HepG2 (cell line): ENCODE results near the gene HIVEP2. TPM values are rescaled to one million over a fixed set of nuclear protein-coding genes. Genes with fewer than 3 reads are reported as not detected.

ENCODE experiments used
- PATZ1 ChIP-seq: sonication (generic); formaldehyde crosslinking; IDR thresholded peaks from 2 replicates; pipeline ENCODE4 v1.4.0; 2020; ENCODE audit warnings: missing genetic modification reagents
- TBX2 ChIP-seq: sonication (generic); formaldehyde crosslinking; IDR thresholded peaks from 2 replicates; pipeline ENCODE4 v1.5.0; 2020; ENCODE audit warnings: missing genetic modification reagents, mild to moderate bottlenecking, borderline replicate concordance
- TGIF2 ChIP-seq: IDR thresholded peaks from 2 replicates; pipeline ENCODE4 v1.6.1; 2016; ENCODE audit warnings: control low read depth, missing compliant biosample characterization
- ZEB1 ChIP-seq: IDR thresholded peaks from 2 replicates; pipeline ENCODE4 v1.6.1; 2012; ENCODE audit warnings: mild to moderate bottlenecking, low read depth, inconsistent platforms; ENCODE audit not compliant: insufficient replicate concordance
- ZFP90 ChIP-seq: sonication (generic); formaldehyde crosslinking; IDR thresholded peaks from 2 replicates; pipeline ENCODE4 v1.8.0; 2022; ENCODE audit warnings: missing genetic modification reagents, mild to moderate bottlenecking, inconsistent platforms, borderline replicate concordance
- ZNF335 ChIP-seq: sonication (generic); formaldehyde crosslinking; IDR thresholded peaks from 2 replicates; pipeline ENCODE4 v1.4.0; 2020; ENCODE audit warnings: missing genetic modification reagents
- ZNF530 ChIP-seq: sonication (generic); formaldehyde crosslinking; IDR thresholded peaks from 2 replicates; pipeline ENCODE4 v1.5.0; 2020; ENCODE audit warnings: low read depth, mild to moderate bottlenecking, missing genetic modification reagents
- ZNF557 ChIP-seq: sonication (generic); formaldehyde crosslinking; IDR thresholded peaks from 2 replicates; pipeline ENCODE4 v1.4.0; 2020; ENCODE audit warnings: missing genetic modification reagents
- ZNF713 ChIP-seq: sonication (generic); formaldehyde crosslinking; IDR thresholded peaks from 2 replicates; pipeline ENCODE4 v1.4.0; 2020; ENCODE audit warnings: mild to moderate bottlenecking, missing genetic modification reagents
- ZNF776 ChIP-seq: sonication (generic); formaldehyde crosslinking; IDR thresholded peaks from 2 replicates; pipeline ENCODE4 v1.4.0; 2020; ENCODE audit warnings: mild to moderate bottlenecking, missing genetic modification reagents
- polyA plus RNA-seq, 8 experiments: library from polyadenylated mRNA; depleted of rRNA in 3 of 8; stranded (reverse) in 7 of 8; unstranded in 1 of 8; fragments of >200 nt; fragmentation: Illumina TruSeq in 4 of 8; extraction: Trizol in 4 of 8; gene quantifications; 2 replicates each; pipeline versions ENCODE4 v1.2.1 to v1.2.3, GENCODE V29; 2011 to 2016; ENCODE audit warnings: low read depth in 4 of 8, missing spikeins in 1 of 8, mixed read lengths in 1 of 8; ENCODE audit not compliant: insufficient read depth in 1 of 8
- total RNA-seq, 5 experiments: library from RNA; depleted of rRNA; stranded (reverse); fragments of >200 nt; fragmentation: Illumina TruSeq; extraction: Trizol; gene quantifications; 2 replicates each; pipeline ENCODE4 v1.2.3, GENCODE V29; 2016; ENCODE audit warnings: low read depth in 1 of 5
- TF ChIP-seq, protein P1 (sequence below): sonication (generic); formaldehyde crosslinking; IDR thresholded peaks from 2 replicates; pipeline ENCODE4 v1.5.1; 2020; ENCODE audit warnings: missing genetic modification reagents, mild to moderate bottlenecking, borderline replicate concordance
- TF ChIP-seq, protein P2 (sequence below): sonication (generic); formaldehyde crosslinking; IDR thresholded peaks from 2 replicates; pipeline ENCODE4 v1.4.0; 2020; ENCODE audit warnings: missing genetic modification reagents
- TF ChIP-seq, protein P3 (sequence below): sonication (generic); formaldehyde crosslinking; IDR thresholded peaks from 2 replicates; pipeline ENCODE4 v1.5.0; 2020; ENCODE audit warnings: mild to moderate bottlenecking, missing genetic modification reagents, borderline replicate concordance
- TF ChIP-seq, protein P4 (sequence below): sonication (generic); formaldehyde crosslinking; conservative IDR thresholded peaks from 2 replicates; pipeline ENCODE4 v1.4.0; 2020; ENCODE audit warnings: mild to moderate bottlenecking, missing genetic modification reagents, moderate library complexity

The HIVEP2 gene
- total and polyA plus RNA-seq, 2 of the 13 experiments (the other 11 are each of a cell fraction or from before 2014, with no cell fraction given): 3.4 to 12.9 TPM

- TF ChIP-seq ZNF335 (no peak), ZNF776 (CRISPR knock-in tag) (peak; percentile 15; the same call in 1 of the 2 replicates), TBX2 (CRISPR knock-in tag) (no peak), PATZ1 (CRISPR knock-in tag) (peak; percentile 73; the same call in 1 of the 2 replicates), ZEB1 (no peak), ZNF713 (no peak), ZNF557 (no peak), TGIF2 (CRISPR knock-in tag) (no peak), ZFP90 (CRISPR knock-in tag) (no peak), ZNF530 (CRISPR knock-in tag) (no peak)
- TF ChIP-seq, protein P1, sequence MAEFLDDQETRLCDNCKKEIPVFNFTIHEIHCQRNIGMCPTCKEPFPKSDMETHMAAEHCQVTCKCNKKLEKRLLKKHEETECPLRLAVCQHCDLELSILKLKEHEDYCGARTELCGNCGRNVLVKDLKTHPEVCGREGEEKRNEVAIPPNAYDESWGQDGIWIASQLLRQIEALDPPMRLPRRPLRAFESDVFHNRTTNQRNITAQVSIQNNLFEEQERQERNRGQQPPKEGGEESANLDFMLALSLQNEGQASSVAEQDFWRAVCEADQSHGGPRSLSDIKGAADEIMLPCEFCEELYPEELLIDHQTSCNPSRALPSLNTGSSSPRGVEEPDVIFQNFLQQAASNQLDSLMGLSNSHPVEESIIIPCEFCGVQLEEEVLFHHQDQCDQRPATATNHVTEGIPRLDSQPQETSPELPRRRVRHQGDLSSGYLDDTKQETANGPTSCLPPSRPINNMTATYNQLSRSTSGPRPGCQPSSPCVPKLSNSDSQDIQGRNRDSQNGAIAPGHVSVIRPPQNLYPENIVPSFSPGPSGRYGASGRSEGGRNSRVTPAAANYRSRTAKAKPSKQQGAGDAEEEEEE (CRISPR knock-in tag): no peak
- TF ChIP-seq, protein P2, sequence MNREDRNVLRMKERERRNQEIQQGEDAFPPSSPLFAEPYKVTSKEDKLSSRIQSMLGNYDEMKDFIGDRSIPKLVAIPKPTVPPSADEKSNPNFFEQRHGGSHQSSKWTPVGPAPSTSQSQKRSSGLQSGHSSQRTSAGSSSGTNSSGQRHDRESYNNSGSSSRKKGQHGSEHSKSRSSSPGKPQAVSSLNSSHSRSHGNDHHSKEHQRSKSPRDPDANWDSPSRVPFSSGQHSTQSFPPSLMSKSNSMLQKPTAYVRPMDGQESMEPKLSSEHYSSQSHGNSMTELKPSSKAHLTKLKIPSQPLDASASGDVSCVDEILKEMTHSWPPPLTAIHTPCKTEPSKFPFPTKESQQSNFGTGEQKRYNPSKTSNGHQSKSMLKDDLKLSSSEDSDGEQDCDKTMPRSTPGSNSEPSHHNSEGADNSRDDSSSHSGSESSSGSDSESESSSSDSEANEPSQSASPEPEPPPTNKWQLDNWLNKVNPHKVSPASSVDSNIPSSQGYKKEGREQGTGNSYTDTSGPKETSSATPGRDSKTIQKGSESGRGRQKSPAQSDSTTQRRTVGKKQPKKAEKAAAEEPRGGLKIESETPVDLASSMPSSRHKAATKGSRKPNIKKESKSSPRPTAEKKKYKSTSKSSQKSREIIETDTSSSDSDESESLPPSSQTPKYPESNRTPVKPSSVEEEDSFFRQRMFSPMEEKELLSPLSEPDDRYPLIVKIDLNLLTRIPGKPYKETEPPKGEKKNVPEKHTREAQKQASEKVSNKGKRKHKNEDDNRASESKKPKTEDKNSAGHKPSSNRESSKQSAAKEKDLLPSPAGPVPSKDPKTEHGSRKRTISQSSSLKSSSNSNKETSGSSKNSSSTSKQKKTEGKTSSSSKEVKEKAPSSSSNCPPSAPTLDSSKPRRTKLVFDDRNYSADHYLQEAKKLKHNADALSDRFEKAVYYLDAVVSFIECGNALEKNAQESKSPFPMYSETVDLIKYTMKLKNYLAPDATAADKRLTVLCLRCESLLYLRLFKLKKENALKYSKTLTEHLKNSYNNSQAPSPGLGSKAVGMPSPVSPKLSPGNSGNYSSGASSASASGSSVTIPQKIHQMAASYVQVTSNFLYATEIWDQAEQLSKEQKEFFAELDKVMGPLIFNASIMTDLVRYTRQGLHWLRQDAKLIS (CRISPR knock-in tag): 0 out of 2 replicates have a peak, but pooled peaks have one; percentile 12
- TF ChIP-seq, protein P3, sequence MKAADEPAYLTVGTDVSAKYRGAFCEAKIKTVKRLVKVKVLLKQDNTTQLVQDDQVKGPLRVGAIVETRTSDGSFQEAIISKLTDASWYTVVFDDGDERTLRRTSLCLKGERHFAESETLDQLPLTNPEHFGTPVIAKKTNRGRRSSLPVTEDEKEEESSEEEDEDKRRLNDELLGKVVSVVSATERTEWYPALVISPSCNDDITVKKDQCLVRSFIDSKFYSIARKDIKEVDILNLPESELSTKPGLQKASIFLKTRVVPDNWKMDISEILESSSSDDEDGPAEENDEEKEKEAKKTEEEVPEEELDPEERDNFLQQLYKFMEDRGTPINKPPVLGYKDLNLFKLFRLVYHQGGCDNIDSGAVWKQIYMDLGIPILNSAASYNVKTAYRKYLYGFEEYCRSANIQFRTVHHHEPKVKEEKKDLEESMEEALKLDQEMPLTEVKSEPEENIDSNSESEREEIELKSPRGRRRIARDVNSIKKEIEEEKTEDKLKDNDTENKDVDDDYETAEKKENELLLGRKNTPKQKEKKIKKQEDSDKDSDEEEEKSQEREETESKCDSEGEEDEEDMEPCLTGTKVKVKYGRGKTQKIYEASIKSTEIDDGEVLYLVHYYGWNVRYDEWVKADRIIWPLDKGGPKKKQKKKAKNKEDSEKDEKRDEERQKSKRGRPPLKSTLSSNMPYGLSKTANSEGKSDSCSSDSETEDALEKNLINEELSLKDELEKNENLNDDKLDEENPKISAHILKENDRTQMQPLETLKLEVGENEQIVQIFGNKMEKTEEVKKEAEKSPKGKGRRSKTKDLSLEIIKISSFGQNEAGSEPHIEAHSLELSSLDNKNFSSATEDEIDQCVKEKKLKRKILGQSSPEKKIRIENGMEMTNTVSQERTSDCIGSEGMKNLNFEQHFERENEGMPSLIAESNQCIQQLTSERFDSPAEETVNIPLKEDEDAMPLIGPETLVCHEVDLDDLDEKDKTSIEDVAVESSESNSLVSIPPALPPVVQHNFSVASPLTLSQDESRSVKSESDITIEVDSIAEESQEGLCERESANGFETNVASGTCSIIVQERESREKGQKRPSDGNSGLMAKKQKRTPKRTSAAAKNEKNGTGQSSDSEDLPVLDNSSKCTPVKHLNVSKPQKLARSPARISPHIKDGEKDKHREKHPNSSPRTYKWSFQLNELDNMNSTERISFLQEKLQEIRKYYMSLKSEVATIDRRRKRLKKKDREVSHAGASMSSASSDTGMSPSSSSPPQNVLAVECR (CRISPR knock-in tag): 0 out of 2 replicates have a peak, but pooled peaks have one; percentile 46
- TF ChIP-seq, protein P4, sequence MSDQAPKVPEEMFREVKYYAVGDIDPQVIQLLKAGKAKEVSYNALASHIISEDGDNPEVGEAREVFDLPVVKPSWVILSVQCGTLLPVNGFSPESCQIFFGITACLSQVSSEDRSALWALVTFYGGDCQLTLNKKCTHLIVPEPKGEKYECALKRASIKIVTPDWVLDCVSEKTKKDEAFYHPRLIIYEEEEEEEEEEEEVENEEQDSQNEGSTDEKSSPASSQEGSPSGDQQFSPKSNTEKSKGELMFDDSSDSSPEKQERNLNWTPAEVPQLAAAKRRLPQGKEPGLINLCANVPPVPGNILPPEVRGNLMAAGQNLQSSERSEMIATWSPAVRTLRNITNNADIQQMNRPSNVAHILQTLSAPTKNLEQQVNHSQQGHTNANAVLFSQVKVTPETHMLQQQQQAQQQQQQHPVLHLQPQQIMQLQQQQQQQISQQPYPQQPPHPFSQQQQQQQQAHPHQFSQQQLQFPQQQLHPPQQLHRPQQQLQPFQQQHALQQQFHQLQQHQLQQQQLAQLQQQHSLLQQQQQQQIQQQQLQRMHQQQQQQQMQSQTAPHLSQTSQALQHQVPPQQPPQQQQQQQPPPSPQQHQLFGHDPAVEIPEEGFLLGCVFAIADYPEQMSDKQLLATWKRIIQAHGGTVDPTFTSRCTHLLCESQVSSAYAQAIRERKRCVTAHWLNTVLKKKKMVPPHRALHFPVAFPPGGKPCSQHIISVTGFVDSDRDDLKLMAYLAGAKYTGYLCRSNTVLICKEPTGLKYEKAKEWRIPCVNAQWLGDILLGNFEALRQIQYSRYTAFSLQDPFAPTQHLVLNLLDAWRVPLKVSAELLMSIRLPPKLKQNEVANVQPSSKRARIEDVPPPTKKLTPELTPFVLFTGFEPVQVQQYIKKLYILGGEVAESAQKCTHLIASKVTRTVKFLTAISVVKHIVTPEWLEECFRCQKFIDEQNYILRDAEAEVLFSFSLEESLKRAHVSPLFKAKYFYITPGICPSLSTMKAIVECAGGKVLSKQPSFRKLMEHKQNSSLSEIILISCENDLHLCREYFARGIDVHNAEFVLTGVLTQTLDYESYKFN (CRISPR knock-in tag): no peak
Observed at GRCh38 chr6:142945049-142945445, at the start of gene HIVEP2 (continued).
